HG03457 (cell line): ENCODE results near the gene TREH.
A peak's percentile ranks its signal among the peaks of the same experiment; 100 is the strongest.
"Not testable (repeated sequence)": the region's sequence is repeated elsewhere in the genome, so short reads cannot be mapped to it uniquely, and the experiment has no call there.

Source experiments
- ATAC-seq: cut with Tn5 transposase; IDR thresholded peaks from one replicate; pipeline ENCODE4 v1.9.1; 2021; ENCODE audit warnings: moderate number of reproducible peaks; ENCODE audit not compliant: unreplicated experiment

Gene TREH

DNA sequence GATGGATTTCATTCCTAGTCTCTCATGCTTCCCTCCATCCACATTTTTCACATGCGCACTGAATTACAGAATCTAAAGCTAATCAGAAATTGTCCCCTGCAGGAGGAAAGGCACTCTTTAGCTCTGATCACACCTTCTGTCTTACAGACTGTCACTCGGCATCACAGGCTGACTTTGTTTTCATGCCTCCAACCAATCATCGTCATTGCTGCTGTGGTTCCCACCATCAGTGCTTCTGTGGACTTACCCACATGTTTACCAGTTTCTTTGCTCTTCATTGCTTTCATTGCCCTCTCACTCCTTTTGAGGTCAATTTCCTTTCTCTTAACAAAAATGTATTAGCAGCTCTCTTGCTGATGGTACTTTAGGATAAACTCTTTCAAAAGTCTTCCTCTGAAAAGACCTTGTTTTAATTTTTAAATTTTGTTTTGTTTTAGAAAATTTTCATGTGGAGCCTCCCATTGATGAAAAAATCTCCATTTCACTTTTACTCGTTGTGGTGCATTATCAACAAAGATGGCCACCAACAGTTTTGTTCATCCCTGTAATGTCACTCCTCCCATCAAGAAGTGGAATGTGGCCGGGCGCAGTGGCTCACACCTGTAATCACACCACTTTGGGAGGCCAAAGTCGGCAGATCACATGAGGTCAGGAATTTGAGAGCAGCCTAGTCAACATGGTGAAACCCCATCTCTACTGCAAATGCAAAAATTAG, 20.2 kb upstream of the TREH start:
- ATAC-seq: no peak

DNA sequence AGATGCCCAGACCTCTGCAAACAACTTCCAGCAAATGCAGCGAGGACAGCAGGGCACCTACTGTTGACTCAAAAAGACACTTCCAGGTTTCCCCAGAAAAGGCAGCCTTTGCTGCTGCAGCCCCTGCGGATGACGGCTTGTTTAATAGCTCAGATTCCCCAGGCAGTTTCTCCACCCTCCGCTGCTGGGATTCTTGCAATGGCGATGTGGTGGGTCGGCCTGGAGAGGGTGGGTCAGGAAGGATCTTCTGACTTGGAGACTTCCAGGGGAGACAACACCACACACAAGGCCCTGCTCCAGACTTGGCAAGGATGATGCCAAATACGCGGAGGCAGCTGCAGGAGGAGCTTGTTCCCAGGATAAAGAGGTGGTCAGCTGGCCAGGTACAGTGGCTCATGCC, 17.9 kb upstream of the TREH start:
- ATAC-seq: no peak

DNA sequence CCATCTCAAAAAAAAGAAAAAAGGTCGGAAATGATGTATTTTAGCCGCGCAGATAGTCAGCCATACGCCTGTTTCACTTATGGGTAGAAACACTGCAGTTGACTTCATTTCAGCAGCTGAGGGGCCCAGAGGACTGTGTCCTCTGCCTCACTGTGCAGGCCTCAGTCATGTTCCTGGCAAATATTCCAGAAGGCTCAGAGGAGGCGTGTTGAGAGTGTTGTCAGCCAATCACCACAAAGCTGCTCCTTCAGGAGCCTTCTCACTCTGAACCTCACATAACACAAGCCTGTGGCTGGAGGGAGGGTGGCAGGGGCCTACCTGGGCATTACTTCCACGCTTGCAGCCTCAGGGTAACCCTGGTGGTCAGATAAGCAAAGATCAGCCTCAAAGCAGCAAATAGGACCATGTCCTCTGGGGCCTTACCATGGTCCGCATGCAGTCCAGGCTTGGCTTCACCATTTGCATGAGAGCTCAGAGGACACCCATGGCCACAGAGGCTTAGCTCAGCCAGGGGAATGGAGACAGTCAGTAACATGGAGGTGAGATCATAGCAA, 17.3 kb upstream of the TREH start:
- no peak for ATAC-seq

DNA sequence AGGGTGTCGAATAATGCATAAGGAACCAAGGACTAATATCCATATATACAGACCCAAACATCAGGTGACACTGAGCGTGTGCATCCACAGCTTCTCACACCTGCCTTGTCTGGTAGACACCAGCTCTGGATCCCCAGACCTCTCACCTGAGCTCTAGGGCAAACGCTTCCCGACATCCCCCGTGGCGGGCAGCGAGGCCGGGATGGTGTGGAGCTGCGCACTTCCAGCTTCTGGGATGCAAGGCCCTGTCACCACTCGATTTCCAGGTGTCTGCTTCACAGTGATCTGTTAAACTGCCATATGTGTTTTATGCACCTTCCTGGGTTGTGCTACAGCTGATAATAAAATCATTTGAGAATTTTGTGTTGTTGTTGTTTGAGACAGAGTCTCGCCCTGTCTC, 15.3 kb upstream of the TREH start:
- ATAC-seq: no peak

DNA sequence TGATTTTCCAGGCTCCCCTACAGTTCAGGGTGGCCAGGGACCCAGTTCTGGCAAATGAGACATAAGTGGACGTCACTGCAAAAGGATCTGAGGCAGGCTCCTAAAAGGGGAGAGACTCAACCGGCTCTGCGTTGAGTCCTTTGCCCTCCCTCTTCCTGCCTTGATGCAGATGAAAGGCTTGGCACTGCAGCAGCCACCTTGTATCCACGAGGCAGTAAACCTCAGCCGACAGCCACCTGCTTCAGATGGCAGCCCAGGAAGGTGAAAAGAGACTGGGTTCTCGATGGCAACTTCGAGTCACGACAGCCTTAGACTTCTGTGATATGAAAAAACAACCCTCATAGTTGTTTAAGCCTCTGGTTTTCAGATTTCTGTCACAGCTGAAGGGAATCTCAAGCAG, 14.7 kb upstream of the TREH start:
- ATAC-seq: no peak

DNA sequence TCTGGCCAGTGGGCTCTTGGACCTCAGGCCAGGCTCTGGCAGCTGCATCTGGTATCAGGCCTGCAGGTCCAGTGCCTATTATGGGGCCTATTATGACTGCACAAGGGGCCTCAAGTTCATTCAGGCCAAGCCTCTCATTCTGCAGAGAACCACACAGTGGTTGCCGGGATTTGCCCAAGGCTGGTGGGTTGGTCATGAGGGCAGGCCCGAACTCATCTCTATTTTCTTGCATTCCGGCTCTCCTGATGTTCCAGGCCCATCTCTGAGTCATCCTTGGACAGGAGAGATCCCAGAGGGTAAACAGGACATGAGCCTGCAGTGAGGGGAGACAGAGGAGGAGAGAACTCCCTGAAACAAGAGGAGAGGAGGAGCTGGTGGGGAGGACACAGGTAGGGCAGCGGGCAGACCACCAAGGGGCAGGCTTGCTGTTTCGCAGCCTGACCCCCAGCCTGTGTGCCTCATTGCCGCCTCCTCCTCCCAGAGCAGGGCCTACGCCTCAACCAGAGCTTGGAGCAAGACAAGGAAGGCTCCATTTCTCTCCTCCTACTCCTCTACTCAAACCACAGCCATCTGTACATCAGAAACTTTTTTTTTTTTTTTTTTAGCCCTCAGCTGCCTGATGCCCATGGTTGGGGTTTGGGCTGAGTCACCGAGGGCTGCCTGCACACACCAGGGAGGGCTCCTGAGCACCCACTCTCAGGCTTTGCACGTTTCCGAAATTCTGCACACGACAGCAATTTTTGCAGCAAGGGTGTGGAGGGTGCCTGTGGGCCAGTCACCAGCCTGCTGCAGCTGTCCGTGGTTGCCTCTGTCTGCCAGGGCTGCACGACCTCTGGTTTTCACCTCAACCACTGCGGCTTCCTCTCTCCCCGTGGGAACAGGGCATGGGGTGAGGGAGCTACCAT, 12.7 kb upstream of the TREH start:
- ATAC-seq: no peak

DNA sequence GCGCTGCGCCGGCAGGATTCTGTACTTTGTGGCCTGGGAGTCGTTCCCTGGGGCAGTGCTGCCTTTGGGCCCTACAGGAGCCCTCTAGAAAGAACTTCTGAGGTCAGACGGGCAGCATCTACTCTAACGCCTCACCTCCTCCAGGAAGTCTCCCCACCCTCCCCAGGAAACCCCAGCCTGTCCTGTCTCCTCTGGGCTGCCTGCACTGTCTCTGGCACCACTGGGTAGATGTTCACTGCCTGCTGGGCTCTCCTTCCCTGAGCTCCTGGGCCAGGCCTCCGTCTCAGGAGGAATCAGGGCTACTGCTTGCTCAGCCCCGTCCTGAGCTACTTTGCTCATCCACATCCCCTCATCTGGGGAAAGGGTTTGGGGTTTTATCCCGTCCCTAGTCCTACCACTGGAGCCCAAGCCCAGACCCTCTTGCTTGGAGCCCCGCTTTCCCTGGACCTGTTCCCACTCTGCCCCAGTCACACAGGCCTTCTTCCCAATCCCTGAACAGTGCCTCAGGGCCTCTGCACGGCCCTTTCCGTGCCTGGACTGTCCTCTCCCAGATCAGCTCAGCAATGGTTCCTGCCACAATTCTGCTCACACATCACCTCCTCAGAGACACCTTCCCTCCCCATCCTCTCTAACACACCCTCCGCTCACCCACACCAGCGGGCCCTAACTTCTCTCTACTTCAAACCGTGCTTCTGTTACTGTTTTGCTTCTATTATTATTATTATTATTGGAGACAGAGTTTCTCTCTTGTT, 11.3 kb upstream of the TREH start:
- no peak for ATAC-seq

DNA sequence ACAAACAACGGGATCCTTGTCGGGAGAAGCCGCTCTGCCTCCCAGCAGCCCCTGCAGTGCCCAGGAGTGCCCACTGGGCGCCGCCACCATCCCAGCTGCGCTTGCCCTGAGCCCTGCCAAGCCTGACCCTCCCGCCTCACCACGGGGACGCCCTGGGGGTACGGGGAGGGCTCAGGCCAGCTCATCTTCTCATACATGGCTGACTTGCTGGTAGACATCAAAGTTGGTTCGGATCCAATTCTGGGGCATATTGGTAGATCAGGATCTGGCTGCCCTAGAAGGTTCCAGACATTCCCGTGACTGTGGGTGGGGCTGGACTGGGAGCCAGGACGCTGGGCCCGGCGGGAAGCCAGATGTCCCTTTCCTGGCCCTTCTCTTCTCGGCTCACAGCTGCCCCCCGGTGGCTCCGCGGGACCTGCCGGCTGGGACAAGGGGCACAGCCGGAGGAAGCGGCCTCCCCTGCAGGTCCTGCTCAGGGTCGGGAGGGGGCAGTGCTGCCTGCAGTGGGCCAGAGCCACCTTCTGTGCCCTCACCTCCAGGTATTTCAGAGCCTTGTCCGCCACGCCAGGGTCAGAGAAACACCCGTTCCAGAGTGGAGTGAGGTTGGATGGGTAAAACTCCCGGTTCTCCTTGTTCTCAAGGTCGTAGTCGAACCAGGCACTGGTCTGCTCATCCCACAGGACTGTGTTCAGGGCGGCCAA, 10.6 kb upstream of the TREH start:
- peak; percentile 60 for ATAC-seq

DNA sequence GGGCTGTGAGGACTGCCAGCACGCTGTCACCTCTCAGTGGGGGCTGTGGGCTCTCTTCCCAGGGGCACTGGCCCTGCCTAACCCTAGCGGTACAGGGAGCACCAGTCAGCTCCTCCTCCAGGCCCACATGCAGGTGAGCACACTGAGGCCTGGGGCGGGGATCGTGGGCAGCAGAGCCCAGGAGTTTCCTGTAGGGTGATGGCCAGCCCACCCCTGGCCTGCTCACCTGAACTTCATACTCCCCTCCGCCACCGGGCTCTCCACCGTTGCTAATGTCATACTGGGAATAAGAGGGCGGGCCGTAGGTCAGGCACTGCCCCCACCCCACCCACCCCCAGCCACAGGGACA, 10.0 kb upstream of the TREH start:
- no peak for ATAC-seq

DNA sequence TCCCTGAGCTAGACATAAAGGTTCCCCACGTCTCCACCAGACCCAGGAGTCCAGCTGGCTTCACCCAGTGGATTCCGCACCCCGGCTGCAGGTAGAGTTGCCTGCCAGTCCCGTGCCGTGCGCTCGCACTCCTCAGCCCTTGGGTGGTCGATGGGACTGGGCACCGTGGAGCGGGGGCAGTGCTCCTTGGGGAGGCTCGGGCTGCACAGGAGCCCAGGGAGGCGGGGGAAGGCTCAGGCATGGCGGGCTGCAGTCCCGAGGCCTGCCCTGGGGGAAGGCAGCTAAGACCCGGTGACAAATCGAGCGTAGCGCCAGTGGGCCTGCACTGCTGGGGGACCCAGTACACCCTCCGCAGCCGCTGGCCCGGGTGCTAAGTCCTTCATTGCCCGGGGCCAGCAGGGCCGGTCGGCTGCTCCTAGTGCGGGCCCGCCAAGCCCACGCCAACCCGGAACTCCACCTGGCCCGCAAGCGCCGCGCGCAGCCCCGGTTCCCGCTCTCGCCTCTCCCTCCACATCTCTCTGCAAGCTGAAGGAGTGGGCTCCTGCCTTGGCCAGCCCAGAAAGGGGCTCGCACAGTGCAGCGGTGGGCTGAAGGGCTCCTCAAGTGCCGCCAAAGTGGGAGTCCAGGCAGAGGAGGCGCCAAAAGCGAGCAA, 9.5 kb upstream of the TREH start:
- ATAC-seq: no peak

DNA sequence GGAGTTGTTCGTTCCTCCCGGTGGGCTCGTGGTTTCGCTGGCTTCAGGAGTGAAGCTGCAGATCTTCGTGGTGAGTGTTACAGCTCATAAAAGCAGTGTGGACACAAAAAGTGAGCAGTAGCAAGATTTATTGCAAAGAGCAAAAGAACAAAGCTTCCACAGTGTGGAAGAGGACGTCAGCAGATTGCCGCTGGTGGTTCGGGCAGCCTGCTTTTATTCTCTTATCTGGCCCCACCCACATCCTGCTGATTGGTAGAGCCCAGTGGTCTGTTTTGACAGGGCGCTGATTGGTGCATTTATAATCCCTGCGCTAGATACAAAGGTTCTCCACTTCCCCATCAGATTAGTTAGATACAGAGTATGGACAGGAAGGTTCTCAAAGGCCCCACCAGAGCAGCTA, 8.9 kb upstream of the TREH start:
- not testable (repeated sequence) for ATAC-seq

DNA sequence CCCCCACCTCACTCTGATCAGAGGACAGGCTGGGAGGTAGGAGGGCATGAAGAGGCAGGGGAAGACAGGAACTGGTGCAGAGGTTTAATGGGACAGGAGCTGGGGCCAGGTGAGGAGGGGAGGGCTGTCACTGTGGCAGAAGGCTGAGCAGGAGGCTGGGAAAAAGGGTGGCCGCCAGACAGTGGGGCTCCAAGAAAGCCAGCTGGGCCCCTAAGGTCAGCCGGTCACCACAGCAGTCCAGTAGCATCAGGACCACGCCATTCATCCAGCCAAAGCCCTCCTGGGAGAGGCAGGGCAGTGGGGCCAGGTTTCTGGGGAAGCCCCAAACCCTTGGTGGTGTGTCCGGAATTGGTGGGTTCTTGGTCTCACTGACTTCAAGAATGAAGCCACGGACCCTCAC, 8.5 kb upstream of the TREH start:
- ATAC-seq: no peak

DNA sequence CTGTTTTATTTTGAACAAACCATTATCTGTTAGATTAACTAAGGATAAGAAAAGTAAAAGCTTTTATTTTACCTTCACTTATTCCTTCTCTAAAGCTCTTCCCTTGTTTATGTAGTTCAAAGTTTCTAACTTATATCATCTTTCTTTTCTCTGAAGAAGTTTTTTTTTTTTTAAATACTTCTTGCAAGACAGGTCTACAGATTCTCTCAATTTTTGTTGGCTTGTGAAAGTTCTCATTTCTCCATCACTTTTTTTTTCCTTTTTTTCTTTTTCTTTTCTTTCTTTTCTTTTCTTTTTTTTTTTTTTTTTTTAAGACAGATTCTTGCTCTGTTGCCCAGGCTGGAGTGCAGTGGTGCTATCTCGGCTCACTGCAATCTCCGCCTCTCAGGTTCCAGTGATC, 4.7 kb upstream of the TREH start:
- ATAC-seq: no peak

DNA sequence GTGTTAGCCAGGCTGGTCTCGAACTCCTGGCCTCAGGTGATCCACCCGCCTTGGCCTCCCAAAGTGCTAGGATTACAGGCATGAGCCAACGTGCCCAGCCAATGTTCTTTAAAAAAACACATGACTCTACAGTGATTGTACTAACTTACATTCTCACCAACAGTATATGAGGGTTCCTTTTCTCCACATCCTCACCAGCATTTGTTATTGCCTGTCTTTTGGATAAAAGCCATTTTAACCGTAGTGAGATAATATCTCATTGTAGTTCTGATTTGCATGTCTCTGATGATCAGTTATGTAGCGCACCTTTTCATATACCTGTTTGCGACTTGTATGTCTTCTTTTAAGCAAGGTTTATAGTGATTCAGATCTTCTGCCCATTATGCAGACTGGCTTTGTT, 3.5 kb upstream of the TREH start:
- ATAC-seq: not testable (repeated sequence)

DNA sequence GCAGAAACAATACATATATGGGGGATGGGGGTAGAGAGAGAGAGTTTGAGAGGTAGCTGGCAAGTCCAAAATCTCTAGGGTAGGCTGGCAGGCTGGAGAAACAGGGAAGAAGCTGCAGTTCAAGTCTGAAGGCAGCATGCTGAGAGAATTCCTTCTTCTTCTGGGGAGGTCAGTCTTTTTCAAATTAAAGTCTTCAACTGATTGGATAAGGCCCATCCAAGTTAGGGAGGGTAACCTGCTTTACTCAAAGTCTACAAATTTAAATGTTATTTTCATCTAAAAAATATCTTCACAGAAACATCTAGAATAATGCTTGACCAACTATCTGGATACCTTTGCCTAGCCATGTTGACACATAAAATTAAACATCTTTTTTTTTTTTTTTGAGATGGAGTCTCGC, 2.9 kb upstream of the TREH start:
- no peak for ATAC-seq

DNA sequence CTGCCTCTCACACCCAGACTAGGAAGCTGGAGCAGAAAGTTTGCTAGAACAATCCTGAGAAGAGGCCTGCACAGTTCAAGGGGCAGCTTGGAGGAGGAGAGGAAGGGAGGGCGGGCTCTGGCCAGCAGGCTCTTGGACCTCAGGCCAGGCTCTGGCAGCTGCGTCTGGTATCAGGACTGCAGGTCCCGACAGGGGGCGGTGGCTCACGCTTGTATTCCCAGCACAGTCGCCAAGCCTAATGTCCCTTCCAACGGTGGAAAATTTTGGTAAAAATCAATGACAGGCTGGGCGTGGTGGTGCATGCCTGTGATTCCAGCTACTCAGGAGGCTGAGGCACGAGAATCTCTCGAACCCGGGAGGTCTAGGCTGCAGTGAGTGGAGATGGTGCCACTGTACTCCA, 542 bp downstream of the TREH start:
- not testable (repeated sequence) for ATAC-seq

DNA sequence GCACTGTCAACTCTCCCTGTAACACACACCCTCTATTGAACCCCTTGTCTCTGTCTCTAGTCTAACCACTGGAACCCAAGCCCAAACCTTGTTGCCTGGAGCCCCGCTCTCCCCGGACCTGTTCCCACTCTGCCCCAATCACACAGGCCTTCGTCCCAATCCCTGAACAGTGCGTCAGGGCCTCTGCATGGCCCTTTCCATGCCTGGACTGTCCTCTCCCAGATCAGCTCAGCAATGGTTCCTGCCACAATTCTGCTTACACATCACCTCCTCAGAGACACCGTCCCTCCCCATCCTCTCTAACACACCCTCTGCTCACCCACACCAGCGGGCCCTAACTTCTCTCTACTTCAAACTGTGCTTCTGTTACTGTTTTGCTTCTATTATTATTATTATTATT, 1.5 kb downstream of the TREH start:
- no peak for ATAC-seq

DNA sequence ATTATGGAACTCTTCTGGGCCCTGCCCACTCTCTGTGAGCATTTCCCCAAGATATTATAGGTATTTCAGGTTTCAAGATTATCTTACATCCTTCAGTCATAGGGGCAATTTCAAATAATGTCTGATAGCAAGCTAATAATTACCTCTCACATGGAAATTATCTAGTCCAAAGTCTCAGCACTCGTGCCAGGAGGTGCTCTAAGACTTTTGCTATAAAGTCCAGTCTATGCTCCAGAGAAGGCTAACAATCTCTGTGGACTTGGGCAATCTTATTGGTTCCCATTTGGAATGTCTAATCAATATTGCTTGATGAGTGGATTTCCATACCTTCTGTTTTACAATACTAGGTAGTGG, 5.4 kb downstream of the TREH start:
- ATAC-seq: no peak

DNA sequence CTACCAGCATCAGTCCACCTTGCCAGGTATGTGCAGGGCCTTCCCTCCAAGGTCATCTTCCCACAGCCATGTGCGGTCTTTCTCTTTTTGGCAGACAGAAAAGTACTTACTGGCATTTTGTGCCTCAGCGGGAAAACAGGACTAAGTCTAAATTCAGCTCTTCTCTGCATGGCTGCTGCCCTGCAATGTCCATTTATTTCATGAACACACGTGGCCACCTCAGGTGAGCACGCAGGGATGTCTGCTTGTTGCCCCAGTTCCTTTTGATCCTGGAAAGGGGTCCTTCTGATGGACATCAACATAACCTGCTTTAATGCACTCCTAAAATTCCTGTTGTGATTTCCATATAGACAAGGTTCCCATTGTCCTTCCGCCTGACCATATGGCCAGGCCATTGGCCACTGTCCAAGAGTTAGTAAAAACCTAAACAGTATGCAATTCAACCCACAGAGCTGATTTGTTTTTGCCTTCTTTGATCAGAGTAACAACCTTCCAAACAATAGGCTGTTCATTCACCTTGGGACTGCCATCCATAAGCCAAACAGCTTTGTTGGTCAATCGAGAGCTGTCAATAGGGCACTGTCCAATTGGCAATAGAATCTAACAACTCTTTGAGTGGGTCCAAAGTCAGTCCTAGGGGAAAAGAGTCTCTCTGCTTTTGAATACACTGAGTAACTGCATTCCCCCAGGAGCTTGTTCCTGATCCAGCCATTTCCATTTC, 5.9 kb downstream of the TREH start:
- no peak for ATAC-seq

DNA sequence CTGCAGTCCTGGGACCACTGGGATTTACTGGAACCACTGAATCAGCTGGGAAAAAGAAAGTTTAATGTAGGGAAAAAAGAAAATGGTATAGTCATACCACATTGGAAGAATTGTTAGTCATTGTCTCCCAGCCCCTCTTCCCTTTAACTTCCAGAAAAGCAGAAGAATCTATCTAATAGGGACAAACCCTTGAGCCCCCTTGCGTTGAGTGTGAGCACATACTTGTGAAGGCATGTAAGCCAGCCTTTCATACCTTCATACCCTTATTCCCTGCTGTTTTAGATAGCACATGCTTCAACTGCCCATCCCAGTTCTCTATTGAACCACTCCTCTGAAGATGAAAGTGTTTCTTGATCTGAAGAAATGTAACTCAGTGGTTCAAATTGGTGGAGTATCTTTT, 6.6 kb downstream of the TREH start:
- no peak for ATAC-seq
